Smooth muscle cell (in vitro differentiated cells): Measurements from ENCODE around the gene UBR4. TPM values are rescaled to one million over a fixed set of nuclear protein-coding genes. Genes with fewer than 3 reads are reported as not detected.

Experiments
- DNase-seq: peaks from one replicate; lab custom pipeline; 2025; ENCODE audit not compliant: unreplicated experiment; lab: John Stamatoyannopoulos, UW
- H2AFZ ChIP-seq: fragments of 200-600 bp; sonication (generic); 2 replicates; pipeline ENCODE4 v1.6.0; 2016; ENCODE audit warnings: antibody characterized with exemption, low read depth, mild to moderate bottlenecking
- H3F3A ChIP-seq: fragments of 200-600 bp; sonication (generic); 2 replicates; pipeline ENCODE4 v1.6.0; 2017; ENCODE audit warnings: antibody characterized with exemption, low read depth
- H3K27ac ChIP-seq: fragments of 200-600 bp; sonication (generic); 2 replicates; pipeline ENCODE4 v1.5.1; 2016; ENCODE audit warnings: low read depth, mild to moderate bottlenecking
- H3K27me3 ChIP-seq: fragments of 200-600 bp; sonication (generic); 2 replicates; pipeline ENCODE4 v1.6.1; 2016; ENCODE audit warnings: low read depth, mild to moderate bottlenecking
- H3K36me3 ChIP-seq: fragments of 200-600 bp; sonication (generic); 2 replicates; pipeline ENCODE4 v1.5.1; 2016; ENCODE audit warnings: low read depth
- H3K4me1 ChIP-seq: fragments of 200-600 bp; sonication (generic); 2 replicates; pipeline ENCODE4 v1.5.1; 2016; ENCODE audit warnings: low read depth
- H3K4me2 ChIP-seq: fragments of 200-600 bp; sonication (generic); 2 replicates; pipeline ENCODE4 v1.6.0; 2016; ENCODE audit warnings: mild to moderate bottlenecking
- H3K4me3 ChIP-seq: fragments of 200-600 bp; sonication (generic); 2 replicates; pipeline ENCODE4 v1.5.1; 2016; ENCODE audit warnings: mild to moderate bottlenecking
- H3K79me2 ChIP-seq: fragments of 200-600 bp; sonication (generic); 2 replicates; pipeline ENCODE4 v1.6.0; 2016; ENCODE audit warnings: low read depth, mild to moderate bottlenecking
- H3K9ac ChIP-seq: fragments of 200-600 bp; sonication (generic); 2 replicates; pipeline ENCODE4 v1.6.0; 2016; ENCODE audit warnings: low read depth
- H3K9me3 ChIP-seq: fragments of 200-600 bp; sonication (generic); replicated peaks from 2 replicates; pipeline ENCODE4 v1.5.1; 2016; ENCODE audit warnings: low read depth
- H4K20me1 ChIP-seq: fragments of 200-600 bp; sonication (generic); 2 replicates; pipeline ENCODE4 v1.6.0; 2016; ENCODE audit warnings: low read depth
- CTCF ChIP-seq: fragments of 200-600 bp; sonication (generic); IDR thresholded peaks from 2 replicates; pipeline ENCODE4 v1.5.1; 2017; ENCODE audit warnings: borderline replicate concordance, mild to moderate bottlenecking, antibody characterized with exemption; ENCODE audit not compliant: insufficient read depth, poor library complexity, severe bottlenecking
- WGBS: methylation state at CpG from one replicate; pipeline ENCODE4 v1.1.7; 2016; ENCODE audit warnings: low lambda C conversion rate; 5-methylcytosine and 5-hydroxymethylcytosine counted together
- polyA plus RNA-seq: library from polyadenylated mRNA; unstranded; fragments of >200 nt; fragmentation: Nextera tagmentation; extraction: Ambion mirVana; gene quantifications from 2 replicates; pipeline ENCODE4 v1.2.1, GENCODE V29; 2016
- total RNA-seq: library from RNA; depleted of rRNA; stranded (reverse); fragments of >200 nt; gene quantifications from 2 replicates; pipeline ENCODE4 v1.2.3, GENCODE V29; 2014

UBR4 gene
- total and polyA plus RNA-seq, 2 experiments from 2014 or later, result 62.7 to 142 TPM

GRCh38 chr1:19101244-19101643, 108.8 kb downstream of the UBR4 start:
- Histone ChIP-seq H3K4me3 (no peak overlapping the region), H4K20me1 (peaks cover 17% of the 10 kb centered on the region), H3K27me3 (no peaks in the 10 kb centered on the region), H3K27ac (no peak overlapping the region), H3K4me2 (no peak overlapping the region), H2AFZ (no peak overlapping the region), H3F3A (no peaks in the 10 kb centered on the region), H3K9me3 (no peaks in the 10 kb centered on the region), H3K9ac (no peak overlapping the region), H3K36me3 (peaks cover 25% of the 10 kb centered on the region), H3K4me1 (peaks cover 6% of the 10 kb centered on the region), H3K79me2 (no peaks in the 10 kb centered on the region)
- 94% methylated on average over 8 of the region's 8 CpGs for WGBS
- no peak for TF ChIP-seq CTCF
- no peak for DNase-seq

- no peak overlapping the region for H3K9ac ChIP-seq
- peaks cover 26% of the 10 kb centered on the region for H3K36me3 ChIP-seq
Observed at GRCh38 chr1:19100028-19100427, 110.0 kb downstream of the UBR4 start.

GRCh38 chr1:19096990-19097389, 113.1 kb downstream of the UBR4 start:
- no peaks in the 10 kb centered on the region for H3K79me2 ChIP-seq
- H2AFZ ChIP-seq, result no peak overlapping the region
- no peak overlapping the region for H3K4me2 ChIP-seq
- H3K27ac ChIP-seq, result no peak overlapping the region
- no peak overlapping the region for H3K4me3 ChIP-seq
- no peaks in the 10 kb centered on the region for H3F3A ChIP-seq
- TF ChIP-seq CTCF, result no peak
- peaks cover 6% of the 10 kb centered on the region for H3K4me1 ChIP-seq
- H3K9me3 ChIP-seq, result no peaks in the 10 kb centered on the region
- H3K27me3 ChIP-seq, result no peaks in the 10 kb centered on the region
- H4K20me1 ChIP-seq, result peaks cover 12% of the 10 kb centered on the region
- H3K9ac ChIP-seq, result no peak overlapping the region
- 94% methylated on average over 5 of the region's 5 CpGs for WGBS
- H3K36me3 ChIP-seq, result peaks cover 51% of the 10 kb centered on the region
- DNase-seq, result no peak

More at GRCh38 chr1:19100028-19100427, 110.0 kb downstream of the UBR4 start:
- 98% methylated on average over 5 of the region's 5 CpGs for WGBS
- H3K4me3 ChIP-seq, result no peak overlapping the region
- no peaks in the 10 kb centered on the region for H3K9me3 ChIP-seq
- no peak overlapping the region for H2AFZ ChIP-seq
- H3K27ac ChIP-seq, result no peak overlapping the region
- no peaks in the 10 kb centered on the region for H3K27me3 ChIP-seq
- H3K79me2 ChIP-seq, result no peaks in the 10 kb centered on the region
- no peak for DNase-seq
- TF ChIP-seq CTCF, result no peak
- H3K4me2 ChIP-seq, result no peak overlapping the region
- peaks cover 6% of the 10 kb centered on the region for H3K4me1 ChIP-seq
- H4K20me1 ChIP-seq, result peaks cover 17% of the 10 kb centered on the region
- no peaks in the 10 kb centered on the region for H3F3A ChIP-seq

- Histone ChIP-seq H3K27me3 (no peaks in the 10 kb centered on the region), H3F3A (no peaks in the 10 kb centered on the region), H3K9ac (no peak overlapping the region), H3K4me3 (no peak overlapping the region), H3K36me3 (peaks cover 58% of the 10 kb centered on the region), H3K27ac (no peak overlapping the region), H3K4me2 (no peak overlapping the region), H3K9me3 (no peaks in the 10 kb centered on the region), H3K4me1 (peaks cover 6% of the 10 kb centered on the region), H2AFZ (no peak overlapping the region), H3K79me2 (no peaks in the 10 kb centered on the region), H4K20me1 (peaks cover 12% of the 10 kb centered on the region)
- WGBS, result 93% methylated on average over 7 of the region's 7 CpGs
- no peak for DNase-seq
- TF ChIP-seq CTCF, result peak; percentile 26
Observed at GRCh38 chr1:19096036-19096833, 113.8 kb downstream of the UBR4 start.
